Measurements from ENCODE around the gene CHMP1A.
"Not testable (repeated sequence)": the region's sequence is repeated elsewhere in the genome, so short reads cannot be mapped to it uniquely, and the experiment has no call there.

DNA sequence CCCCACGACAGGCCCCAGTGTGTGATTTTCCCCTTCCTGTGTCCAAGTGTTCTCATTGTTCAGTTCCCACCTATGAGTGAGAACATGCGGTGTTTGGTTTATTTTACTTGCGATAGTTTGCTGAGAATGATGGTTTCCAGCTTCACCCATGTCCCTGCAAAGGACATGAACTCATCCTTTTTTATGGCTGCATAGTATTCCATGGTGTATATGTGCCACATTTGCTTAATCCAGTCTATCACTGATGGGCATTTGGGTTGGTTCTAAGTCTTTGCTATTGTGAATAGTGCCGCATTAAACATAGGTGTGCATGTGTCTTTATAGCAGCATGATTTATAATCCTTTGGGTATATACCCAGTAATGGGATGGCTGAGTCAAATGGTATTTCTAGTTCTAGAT lies 14.1 kb upstream of the CHMP1A start:
- TF ChIP-seq EZH2 (IDR thresholded peaks at IDR 0.05; ENCODE audit: low read length, missing control alignments), result not testable (repeated sequence)
- TF ChIP-seq, protein P1, sequence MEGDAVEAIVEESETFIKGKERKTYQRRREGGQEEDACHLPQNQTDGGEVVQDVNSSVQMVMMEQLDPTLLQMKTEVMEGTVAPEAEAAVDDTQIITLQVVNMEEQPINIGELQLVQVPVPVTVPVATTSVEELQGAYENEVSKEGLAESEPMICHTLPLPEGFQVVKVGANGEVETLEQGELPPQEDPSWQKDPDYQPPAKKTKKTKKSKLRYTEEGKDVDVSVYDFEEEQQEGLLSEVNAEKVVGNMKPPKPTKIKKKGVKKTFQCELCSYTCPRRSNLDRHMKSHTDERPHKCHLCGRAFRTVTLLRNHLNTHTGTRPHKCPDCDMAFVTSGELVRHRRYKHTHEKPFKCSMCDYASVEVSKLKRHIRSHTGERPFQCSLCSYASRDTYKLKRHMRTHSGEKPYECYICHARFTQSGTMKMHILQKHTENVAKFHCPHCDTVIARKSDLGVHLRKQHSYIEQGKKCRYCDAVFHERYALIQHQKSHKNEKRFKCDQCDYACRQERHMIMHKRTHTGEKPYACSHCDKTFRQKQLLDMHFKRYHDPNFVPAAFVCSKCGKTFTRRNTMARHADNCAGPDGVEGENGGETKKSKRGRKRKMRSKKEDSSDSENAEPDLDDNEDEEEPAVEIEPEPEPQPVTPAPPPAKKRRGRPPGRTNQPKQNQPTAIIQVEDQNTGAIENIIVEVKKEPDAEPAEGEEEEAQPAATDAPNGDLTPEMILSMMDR (conservative IDR thresholded peaks at IDR 0.05 in 1 of 2, IDR thresholded peaks at IDR 0.05 in 1 of 2; ENCODE audit: low read depth in 1 of 2, low read length in 2 of 2), result not testable (repeated sequence)
